Adrenal gland (tissue), 5 donors: Measurements from ENCODE around the gene ZP1.

ENCODE experiments used
- CTCF ChIP-seq, 6 experiments: fragments of 450-650 bp in 4 of 6; fragments of 200-600 bp in 2 of 6; sonication (generic) in 1 of 6; IDR thresholded peaks; 1 replicate in 5 of 6; 2 replicates in 1 of 6; pipeline versions ENCODE4 v1.5.1 to v1.8.0; 2016 to 2021; ENCODE audit warnings: antibody characterized with exemption in 6 of 6, mild to moderate bottlenecking in 2 of 6, moderate library complexity in 1 of 6
- POLR2A ChIP-seq, 2 donors: fragments of 450-650 bp; IDR thresholded peaks; one replicate each; pipeline ENCODE4 v1.6.1; 2017; ENCODE audit warnings: antibody characterized with exemption in 2 of 2, mild to moderate bottlenecking in 2 of 2, moderate library complexity in 1 of 2
- donor health status: DM: no; HTN: no; CAD: no.

GRCh38 chr11:60906132-60906972, 39.0 kb downstream of the ZP1 start, which contains the start of gene PRPF19:
- TF ChIP-seq CTCF (IDR thresholded peaks at IDR 0.05) (no peak), POLR2A (IDR thresholded peaks at IDR 0.05) (peak; percentile 74 to 95)
